NCI-H187 treated with DMSO at 0.1 percent for 48 hours (cell line): ENCODE data around the gene CBR3.

ENCODE experiments used
- DNase-seq: peaks from one replicate; lab custom pipeline; 2025; lab: John Stamatoyannopoulos, UW

The CBR3 gene

GRCh38 chr21:36156339-36156814 is 21.5 kb downstream of the CBR3 start:
- DNase-seq: peak; percentile 89

- no peak for DNase-seq
Observed at GRCh38 chr21:36156815-36157670, 22.2 kb downstream of the CBR3 start, which contains the start of gene DOP1B. DOP1B (plus strand) TSS chr21:36156824; CDS start chr21:36164734, 7,910 bp downstream.

DNA sequence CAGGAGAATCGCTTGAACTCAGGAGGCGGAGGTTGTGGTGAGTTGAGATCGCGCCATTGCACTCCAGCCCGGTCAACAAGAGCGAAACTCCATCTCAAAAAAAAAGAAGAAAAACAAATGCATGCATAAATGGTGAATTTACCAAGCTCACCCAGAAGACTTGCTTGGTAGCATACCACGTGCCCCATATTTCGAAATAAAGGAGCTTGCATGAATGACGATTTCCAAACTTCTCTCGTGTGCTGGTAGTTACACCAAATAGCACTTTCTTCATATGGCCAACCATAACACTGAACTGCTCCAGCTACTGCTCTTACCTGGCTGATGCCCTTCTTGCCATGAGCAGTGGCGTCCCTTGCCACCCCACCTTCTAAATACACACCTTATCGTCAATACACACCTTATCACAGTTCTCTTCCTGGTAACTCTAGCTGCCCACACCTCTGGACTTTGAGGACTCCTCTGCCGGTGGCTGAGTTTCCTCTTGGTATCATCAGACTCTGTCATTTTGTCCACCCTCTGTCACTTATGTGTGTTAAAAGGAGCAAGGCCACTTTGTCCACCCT is 24.6 kb downstream of the CBR3 start:
- DNase-seq: no peak

DNA sequence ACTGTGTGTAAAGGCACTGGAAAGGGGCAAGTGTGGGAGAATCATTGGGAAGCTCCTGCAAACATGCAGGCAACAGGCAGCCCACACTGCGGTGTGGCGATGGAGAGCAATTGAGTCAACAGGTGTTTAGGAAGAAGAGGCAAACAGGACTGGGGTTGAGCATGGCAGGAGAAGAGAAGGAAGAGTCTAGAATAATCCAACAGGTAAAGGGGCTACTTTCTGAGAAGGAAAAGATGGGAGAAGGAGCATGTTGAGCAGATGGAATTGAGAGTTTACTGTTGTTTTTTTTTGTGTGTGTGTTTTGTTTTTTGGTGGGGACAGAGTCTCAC is 25.9 kb downstream of the CBR3 start:
- no peak for DNase-seq

GRCh38 chr21:36162631-36163030 is 27.8 kb downstream of the CBR3 start:
- no peak for DNase-seq

- DNase-seq: no peak
Observed at GRCh38 chr21:36163750-36164741, 29.2 kb downstream of the CBR3 start.

GRCh38 chr21:36165356-36165755 is 30.5 kb downstream of the CBR3 start:
- DNase-seq: no peak

- DNase-seq: no peak
Observed at GRCh38 chr21:36166705-36167104, 31.8 kb downstream of the CBR3 start.

DNA sequence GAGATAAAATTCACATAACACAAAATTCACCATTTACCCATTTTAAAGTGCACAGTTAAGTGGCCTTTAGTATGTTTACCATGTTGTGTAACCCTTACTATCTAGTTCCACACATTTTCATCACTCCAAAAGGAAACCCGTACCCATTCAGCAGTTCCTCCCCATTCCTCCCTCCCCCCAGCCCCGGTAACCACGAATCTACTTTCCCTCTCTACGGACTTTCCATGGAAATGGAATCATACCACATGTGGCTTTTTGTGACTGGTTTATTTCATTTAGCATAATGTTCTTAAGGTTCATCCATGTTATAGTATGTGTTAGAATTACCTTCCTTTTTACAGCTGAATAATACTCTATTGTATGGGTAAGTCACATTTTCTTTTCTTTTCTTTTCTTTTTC is 32.7 kb downstream of the CBR3 start:
- no peak for DNase-seq

DNA sequence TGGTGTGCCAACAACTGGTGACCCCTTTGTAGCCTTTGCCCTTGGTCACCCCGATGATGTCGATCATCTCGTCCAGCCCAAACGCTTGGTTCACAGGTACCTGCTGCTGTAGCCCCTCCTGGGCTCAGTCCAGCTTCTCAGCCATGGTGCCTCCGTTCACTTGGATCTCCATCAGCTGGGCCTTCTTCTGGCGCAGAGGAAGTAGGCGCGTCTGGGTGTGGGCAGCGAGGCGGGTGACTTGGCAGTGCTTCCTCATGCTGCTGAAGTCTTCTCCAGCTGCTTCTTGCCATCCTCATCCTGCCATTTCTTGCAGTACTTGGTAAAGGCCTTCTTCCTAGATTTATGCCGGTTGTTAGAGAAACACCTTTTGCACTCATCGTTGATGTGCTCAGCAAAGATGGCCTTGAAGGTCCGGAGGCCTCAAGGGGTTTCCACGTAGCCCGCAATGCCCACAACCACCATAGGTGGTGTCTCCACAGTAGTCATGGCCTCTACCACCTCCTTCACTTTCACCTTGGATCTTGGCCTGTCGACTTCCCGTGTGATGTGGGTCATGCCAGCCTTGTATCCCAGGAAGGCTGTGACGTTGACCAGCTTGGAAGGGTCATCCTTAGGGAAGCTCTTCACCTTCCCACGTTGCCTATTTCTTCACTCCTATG is 34.7 kb downstream of the CBR3 start:
- DNase-seq: no peak

DNA sequence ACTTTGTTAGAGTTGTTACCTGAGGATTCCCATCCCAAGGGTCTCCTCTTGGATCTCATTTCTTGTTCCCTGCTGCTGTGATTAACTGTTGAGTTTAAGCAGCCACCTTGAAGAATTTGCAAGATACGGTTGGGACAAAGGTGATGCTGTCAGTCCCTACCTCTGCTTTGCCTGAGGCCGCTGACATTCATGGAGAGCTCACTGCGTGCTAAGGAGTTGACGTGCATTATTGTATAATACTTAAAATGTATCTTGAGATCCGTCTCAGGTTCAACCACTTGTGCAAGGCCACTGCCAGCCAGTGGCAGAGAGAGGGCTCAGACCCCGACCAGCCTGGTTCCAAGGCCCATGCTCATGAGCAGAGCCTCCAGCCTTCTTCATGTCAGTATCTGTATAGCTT is 35.9 kb downstream of the CBR3 start:
- no peak for DNase-seq

GRCh38 chr21:36171336-36171735 is 36.5 kb downstream of the CBR3 start:
- no peak for DNase-seq

DNA sequence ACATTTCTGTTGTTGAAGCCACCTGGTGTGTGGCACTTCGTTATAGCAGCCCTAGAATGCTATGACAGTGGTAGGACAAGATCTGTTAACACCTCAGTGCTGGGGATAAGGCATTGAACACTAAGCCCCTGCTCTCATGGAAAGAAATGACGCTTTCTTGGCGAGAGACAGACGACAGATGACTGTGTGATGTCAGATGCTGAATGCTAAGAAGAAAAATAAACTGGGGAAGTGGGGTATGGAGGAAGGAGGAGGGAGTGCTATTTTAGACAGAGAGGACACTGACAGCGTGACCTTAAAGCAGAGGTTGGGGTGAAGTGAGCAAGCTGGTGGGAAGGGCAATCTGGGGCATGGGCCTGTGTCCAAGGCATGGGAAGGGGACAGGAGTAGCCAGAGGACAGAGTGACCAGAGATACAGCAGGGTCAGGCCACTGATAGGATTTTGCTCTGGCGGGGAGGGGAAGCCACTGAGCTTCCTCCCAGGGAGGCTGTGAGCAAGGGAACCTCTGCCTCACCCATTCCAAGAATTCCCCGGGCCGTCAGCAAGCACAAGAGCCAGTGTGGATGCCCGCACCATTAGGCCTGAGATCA is 37.0 kb downstream of the CBR3 start:
- no peak for DNase-seq

GRCh38 chr21:36174780-36175179 is 39.9 kb downstream of the CBR3 start:
- no peak for DNase-seq

DNA sequence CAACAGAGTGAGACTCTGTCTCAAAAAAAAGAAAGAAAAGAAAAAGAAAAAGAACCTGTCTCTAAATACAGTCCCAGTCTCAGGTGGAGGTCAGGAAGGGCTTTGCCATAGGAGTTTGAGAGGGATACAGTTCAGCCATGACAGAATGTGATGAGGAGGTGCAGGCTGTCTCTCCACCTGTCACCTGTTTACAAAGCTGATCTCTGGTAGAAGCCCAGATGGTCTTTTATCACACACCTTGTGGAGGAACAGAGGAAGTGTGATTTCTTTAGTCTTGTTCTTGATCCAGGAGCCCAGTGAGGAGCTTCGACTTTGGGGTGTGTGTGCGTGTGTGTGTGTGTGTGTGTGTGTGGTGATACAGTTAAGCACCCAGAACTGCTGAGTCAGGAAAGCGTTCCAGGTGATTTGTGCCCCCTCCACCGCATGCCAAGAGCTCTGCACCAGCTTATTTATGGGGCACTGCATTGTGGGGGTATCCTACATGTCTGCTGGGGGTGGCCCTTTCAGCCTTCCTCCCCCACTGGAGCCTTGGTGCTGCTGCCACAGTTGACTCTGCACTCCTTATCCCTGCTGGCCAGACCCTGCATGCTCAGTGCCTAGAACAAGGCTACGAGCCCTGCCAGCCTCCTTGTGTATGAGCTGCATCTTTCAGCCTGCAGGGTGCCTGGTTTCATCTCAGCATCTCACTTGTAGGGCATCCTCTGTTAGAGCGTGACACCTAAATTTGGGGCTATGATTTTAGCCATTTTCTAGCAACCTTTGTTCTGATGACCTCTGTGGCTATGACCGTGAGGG is 41.1 kb downstream of the CBR3 start:
- no peak for DNase-seq

DNA sequence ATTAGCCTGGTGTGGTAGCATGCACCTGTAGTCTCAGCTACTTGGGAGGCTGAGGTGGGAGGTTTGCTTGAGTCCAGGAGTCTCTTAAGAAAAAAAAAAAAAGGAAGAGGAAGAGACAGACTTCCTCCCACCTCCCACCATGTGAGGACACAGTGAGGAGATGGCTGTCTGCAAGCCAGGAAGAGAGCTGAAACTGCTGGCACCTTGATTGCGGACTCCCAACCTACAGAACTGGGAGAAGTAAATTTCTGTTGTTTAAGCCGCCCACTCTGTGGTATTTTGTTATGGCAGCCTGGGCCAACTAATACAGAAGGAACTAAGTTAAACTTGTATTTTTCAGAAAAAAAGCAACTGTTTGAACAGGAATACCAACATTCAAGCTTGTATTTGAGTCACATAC is 43.5 kb downstream of the CBR3 start:
- DNase-seq: no peak

- DNase-seq: no peak
Observed at GRCh38 chr21:36179145-36179544, 44.3 kb downstream of the CBR3 start.

- no peak for DNase-seq
Observed at GRCh38 chr21:36180963-36181362, 46.1 kb downstream of the CBR3 start.

DNA sequence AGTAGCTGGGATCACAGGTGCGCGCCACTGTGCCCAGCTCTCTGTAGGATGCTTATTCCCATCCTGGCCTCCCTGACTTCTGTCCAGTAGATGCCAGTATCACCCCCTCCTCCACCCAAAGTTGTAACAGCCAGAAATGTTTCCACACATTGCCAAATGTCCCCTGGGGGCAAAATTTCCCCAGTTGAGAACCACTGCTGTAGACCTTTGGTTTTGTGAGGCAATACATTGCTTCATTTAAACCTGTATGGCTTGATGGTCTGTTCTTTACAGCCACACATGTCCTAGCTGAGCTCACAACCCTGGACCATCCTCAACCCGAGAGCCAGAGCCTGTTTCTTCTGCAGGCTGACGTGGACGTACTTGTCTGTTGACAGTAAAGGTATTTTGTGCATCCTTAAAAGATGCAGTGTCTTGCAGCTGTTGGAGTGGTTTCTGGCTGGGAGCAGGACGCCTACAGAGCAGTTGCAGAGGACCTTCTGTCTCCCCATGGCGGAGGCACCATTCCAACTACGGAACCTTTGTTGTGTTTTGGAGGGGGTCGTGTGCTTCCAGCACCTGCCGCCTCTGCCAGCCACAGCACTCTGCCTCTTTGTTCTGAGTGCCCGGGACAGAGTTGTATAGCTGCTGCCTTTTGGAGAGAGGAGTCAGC is 48.4 kb downstream of the CBR3 start:
- no peak for DNase-seq

GRCh38 chr21:36184545-36184944 is 49.7 kb downstream of the CBR3 start:
- DNase-seq: no peak
